Mesenchymal stem cell (in vitro differentiated cells and primary cell): ENCODE measurements around the gene RBM23. TPM values are rescaled to one million over a fixed set of nuclear protein-coding genes. Genes with fewer than 3 reads are reported as not detected.

ENCODE experiments used
- small RNA-seq: library from polyadenylated mRNA; stranded (forward); fragments of <200 nt; extraction: miRNeasy Mini kit (QIAGEN cat#:217004); gene quantifications from one replicate; pipeline ENCODE3, GENCODE V24; 2013; ENCODE audit warnings: low read depth

Gene RBM23

Small RNA genes within 50 kb of the gene (small RNA-seq; reads per million reads assigned to genes)
- not detected for gene RF00019
